Hippocampal formation (tissue), 2 donors: ENCODE data around the gene RABGEF1.
A peak's percentile ranks its signal among the peaks of the same experiment; 100 is the strongest.
"Not testable (repeated sequence)": the region's sequence is repeated elsewhere in the genome, so short reads cannot be mapped to it uniquely, and the experiment has no call there.

Source experiments
- DNase-seq, 2 donors: peaks; one replicate each; lab custom pipeline; 2025; lab: John Stamatoyannopoulos, UW

Gene RABGEF1

GRCh38 chr7:66815186-66815875 lies 74.8 kb downstream of the RABGEF1 start:
- not testable (repeated sequence) for DNase-seq

- DNase-seq: no peak
Measured at GRCh38 chr7:66815951-66816350, 75.4 kb downstream of the RABGEF1 start.

DNA sequence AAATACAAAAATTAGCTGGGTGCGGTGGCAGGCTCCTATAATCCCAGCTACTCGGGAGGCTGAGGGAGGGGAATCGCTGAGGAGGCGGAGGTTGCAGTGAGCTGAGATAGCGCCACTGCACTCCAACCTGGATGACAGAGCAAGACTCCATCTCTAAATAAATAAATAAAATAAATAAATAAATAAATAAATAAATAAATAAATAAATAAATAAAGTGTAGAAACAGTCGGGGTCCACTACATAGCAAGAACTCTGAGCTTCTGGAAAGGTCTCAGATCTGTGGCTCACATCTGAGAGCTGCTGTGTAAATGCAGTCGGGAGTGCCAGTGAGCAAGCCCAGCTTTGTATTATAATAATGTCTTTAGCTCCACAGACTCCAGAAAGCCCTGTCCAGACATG lies 76.1 kb downstream of the RABGEF1 start:
- not testable (repeated sequence) for DNase-seq

DNA sequence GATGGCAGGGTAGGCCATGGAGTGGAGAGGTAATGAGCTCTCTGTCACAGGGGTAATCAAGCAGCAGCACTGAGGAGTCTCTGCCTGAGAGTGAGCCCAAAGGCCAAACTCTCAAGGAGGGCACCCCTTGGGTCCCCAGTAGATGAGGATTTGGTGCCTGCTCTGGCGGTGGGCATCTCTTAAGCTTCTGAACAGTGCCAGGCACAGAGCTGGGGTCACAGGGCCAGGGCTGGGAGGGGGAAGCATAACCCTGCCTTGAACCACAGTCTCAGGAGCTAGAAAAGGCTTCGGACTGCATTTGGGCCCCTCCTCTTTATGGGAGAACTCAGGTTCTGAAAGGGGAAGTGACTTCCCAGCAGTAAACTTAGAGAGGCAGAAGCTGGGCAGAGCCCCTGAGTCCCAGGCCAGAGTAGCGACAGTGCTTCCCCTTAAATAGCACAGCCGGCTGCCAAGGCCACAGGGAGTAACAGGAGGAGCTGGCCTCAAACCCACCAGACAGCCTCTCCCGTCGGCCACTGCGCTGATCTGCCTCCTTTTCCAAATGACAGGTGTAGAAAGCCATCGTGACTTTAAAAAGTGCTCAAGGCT lies 76.8 kb downstream of the RABGEF1 start:
- DNase-seq: peak in 1 of 2 donors; percentile 2

- DNase-seq: not testable (repeated sequence)
Measured at GRCh38 chr7:66817956-66818355, 77.4 kb downstream of the RABGEF1 start.

GRCh38 chr7:66824041-66824440 lies 83.5 kb downstream of the RABGEF1 start:
- no peak for DNase-seq

- not testable (repeated sequence) for DNase-seq
Measured at GRCh38 chr7:66825538-66825937, 85.0 kb downstream of the RABGEF1 start.

GRCh38 chr7:66826649-66827048 lies 86.1 kb downstream of the RABGEF1 start:
- DNase-seq: no peak

- not testable (repeated sequence) for DNase-seq
Measured at GRCh38 chr7:66830976-66831375, 90.4 kb downstream of the RABGEF1 start.

- DNase-seq: no peak
Measured at GRCh38 chr7:66832531-66833351, 92.2 kb downstream of the RABGEF1 start.

- DNase-seq: no peak
Measured at GRCh38 chr7:66837007-66837406, 96.5 kb downstream of the RABGEF1 start.

- no peak for DNase-seq
Measured at GRCh38 chr7:66837661-66838060, 97.1 kb downstream of the RABGEF1 start.

DNA sequence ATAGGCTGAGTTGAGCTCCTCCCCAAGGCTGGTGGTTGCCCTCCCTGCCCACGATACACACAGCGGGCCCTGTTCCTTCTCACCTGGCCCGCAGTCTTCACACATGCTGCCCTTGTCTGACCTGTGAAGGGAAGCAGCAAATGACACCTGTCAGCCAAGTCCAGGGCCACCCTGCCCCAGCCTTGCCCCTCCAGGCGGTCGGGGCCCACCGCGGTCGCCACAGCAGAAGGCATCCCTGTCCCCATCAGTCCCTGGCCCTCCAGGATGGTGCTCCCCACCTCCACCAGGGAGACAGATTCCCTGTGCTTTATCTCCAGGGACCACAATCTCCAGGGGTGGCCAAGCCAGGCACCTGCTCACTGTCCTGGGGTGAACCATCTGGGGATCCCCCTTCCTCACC lies 99.3 kb downstream of the RABGEF1 start:
- DNase-seq: no peak

- DNase-seq: no peak
Measured at GRCh38 chr7:66840316-66840715, 99.8 kb downstream of the RABGEF1 start.

DNA sequence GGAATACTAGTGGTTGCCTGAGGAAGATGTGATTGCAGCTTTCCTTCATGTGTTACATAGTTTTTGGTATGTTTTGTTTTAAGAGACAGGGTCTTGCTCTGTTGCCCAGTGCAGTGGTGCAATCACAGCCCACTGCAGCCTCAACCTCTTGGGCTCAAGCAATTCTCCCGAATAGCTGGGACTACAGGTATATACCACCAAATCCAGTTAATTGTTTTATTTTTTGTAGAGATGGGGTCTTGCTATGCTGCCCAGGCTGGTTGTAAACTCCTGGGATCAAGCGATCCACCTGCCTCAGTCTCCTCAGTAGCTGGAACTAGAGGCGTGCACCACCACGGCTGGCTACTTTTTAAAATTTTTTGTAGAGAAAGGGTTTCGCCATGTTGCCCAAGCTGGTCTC lies 101.4 kb downstream of the RABGEF1 start:
- DNase-seq: no peak

GRCh38 chr7:66843492-66843891 lies 103.0 kb downstream of the RABGEF1 start:
- DNase-seq: not testable (repeated sequence)

GRCh38 chr7:66844552-66845378 lies 104.2 kb downstream of the RABGEF1 start:
- peak; percentile 87 to 94 for DNase-seq

DNA sequence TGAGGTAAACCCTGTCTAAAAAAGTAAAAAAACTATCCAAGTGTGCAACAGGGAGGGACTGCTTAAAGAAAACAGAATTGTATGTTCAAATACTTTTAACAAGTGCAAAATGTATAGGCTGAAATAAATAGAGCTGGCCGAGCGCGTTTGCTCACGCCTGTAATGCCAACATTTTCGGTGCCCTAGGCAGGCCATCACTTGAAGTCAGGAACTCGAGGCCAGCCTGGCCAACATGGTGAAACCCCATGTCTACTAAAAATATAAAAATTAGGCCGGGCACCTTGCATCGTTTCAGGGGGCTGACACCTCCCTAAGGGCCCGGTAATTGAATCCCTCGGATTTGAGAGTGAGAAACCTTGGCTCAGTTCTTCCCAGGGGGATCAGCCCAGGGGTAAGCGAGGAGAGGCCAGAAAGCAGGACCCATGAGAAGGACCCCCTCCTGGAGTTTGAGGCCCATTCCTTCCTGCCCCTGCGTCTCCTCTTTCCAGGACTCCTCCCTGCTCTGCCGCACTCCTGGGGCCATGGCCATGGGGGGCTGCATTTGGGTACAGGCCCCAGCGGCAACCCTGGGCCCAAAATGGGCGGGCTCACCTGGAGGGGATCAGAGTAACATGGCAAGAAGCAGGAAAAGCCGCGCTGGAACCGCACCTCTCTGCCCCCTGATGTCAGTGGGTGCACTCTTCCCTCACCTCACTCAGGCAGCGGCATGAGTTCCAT lies 105.0 kb downstream of the RABGEF1 start:
- DNase-seq: no peak

DNA sequence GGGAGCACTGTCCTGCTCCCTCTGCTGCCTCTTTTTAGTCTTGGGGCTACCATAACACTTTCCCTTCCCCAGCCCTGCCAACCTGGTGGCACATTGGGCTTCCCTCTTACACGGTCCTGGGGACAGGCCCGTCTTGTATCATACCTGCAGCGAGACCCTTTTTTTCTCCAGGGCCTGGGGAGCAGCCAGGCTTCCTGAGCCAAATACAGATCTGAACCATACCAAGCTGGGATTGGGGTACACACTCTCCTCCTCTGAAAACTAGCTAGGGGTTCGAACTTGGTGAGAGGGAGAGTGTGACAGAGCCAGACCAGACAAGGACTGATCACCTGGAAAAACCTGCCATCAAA lies 105.5 kb downstream of the RABGEF1 start:
- DNase-seq: not testable (repeated sequence)

- DNase-seq: not testable (repeated sequence)
Measured at GRCh38 chr7:66847523-66847855, 107.0 kb downstream of the RABGEF1 start.
